GM19238 (cell line): ENCODE results near the gene PSMB7.
"Not testable (repeated sequence)": the region's sequence is repeated elsewhere in the genome, so short reads cannot be mapped to it uniquely, and the experiment has no call there.

ENCODE experiments used
- DNase-seq: peaks from one replicate; pipeline ENCODE4 v3.0.0; 2011; ENCODE audit warnings: low spot score; ENCODE audit not compliant: insufficient read length

The PSMB7 gene

GRCh38 chr9:124443625-124444024 lies 28.4 kb upstream of the PSMB7 start:
- no peak for DNase-seq

GRCh38 chr9:124442826-124443225 lies 27.6 kb upstream of the PSMB7 start:
- DNase-seq, result no peak

- no peak for DNase-seq
Measured at GRCh38 chr9:124442379-124442778, 27.1 kb upstream of the PSMB7 start.

GRCh38 chr9:124441291-124441690 lies 26.0 kb upstream of the PSMB7 start:
- DNase-seq, result no peak

GRCh38 chr9:124440786-124441185 lies 25.5 kb upstream of the PSMB7 start:
- DNase-seq, result no peak

- DNase-seq, result no peak
Measured at GRCh38 chr9:124439686-124440243, 24.5 kb upstream of the PSMB7 start.

GRCh38 chr9:124439086-124439485 lies 23.8 kb upstream of the PSMB7 start:
- DNase-seq, result no peak

- no peak for DNase-seq
Measured at GRCh38 chr9:124438091-124438490, 22.8 kb upstream of the PSMB7 start.

GRCh38 chr9:124437086-124437485 lies 21.8 kb upstream of the PSMB7 start:
- no peak for DNase-seq

- no peak for DNase-seq
Measured at GRCh38 chr9:124436320-124436719, 21.1 kb upstream of the PSMB7 start.

- DNase-seq, result no peak
Measured at GRCh38 chr9:124429530-124429867, 14.3 kb upstream of the PSMB7 start.

GRCh38 chr9:124428751-124429529 lies 13.7 kb upstream of the PSMB7 start:
- DNase-seq, result no peak

- DNase-seq, result no peak
Measured at GRCh38 chr9:124427281-124427680, 12.0 kb upstream of the PSMB7 start.

- no peak for DNase-seq
Measured at GRCh38 chr9:124426361-124426760, 11.1 kb upstream of the PSMB7 start.

GRCh38 chr9:124425733-124426132 lies 10.5 kb upstream of the PSMB7 start:
- DNase-seq, result not testable (repeated sequence)

GRCh38 chr9:124423591-124423990 lies 8.3 kb upstream of the PSMB7 start:
- DNase-seq, result no peak

GRCh38 chr9:124423155-124423554 lies 7.9 kb upstream of the PSMB7 start:
- DNase-seq, result no peak

- no peak for DNase-seq
Measured at GRCh38 chr9:124420991-124421543, 5.8 kb upstream of the PSMB7 start.

GRCh38 chr9:124419832-124420489 lies 4.7 kb upstream of the PSMB7 start:
- DNase-seq, result no peak

- DNase-seq, result no peak
Measured at GRCh38 chr9:124415852-124416484, 726 bp upstream of the PSMB7 start.

- no peak for DNase-seq
Measured at GRCh38 chr9:124414612-124415011, 630 bp downstream of the PSMB7 start.

GRCh38 chr9:124412228-124412575 lies 3.0 kb downstream of the PSMB7 start:
- no peak for DNase-seq
